Measurements from ENCODE around the gene SETD3.

GRCh38 chr14:99502989-99503421 is 22.3 kb upstream of the SETD3 start:
- TF ChIP-seq SUZ12 (IDR thresholded peaks at IDR 0.05; ENCODE audit: extremely low read depth, insufficient read depth, insufficient read length) (no peak), ZNF274 (IDR thresholded peaks at IDR 0.05; ENCODE audit: low read depth, low read length) (no peak), YY1 (IDR thresholded peaks at IDR 0.05; ENCODE audit: insufficient read depth, insufficient read length) (no peak)

All from NT2/D1 (cell line).